Ovary (tissue), 3 donors: Measurements from ENCODE around the gene SNX9.

Source experiments
- CTCF ChIP-seq, 3 donors: fragments of 450-650 bp in 2 of 3; fragments of 200-600 bp in 1 of 3; IDR thresholded peaks; one replicate each; pipeline versions ENCODE4 v1.5.1 to v1.8.0; 2016 to 2022; ENCODE audit warnings: antibody characterized with exemption in 3 of 3, mild to moderate bottlenecking in 1 of 3
- EP300 ChIP-seq: sonication (generic); formaldehyde crosslinking; IDR thresholded peaks from one replicate; pipeline ENCODE4 v1.6.1; 2017; ENCODE audit warnings: antibody characterized with exemption
- POLR2A ChIP-seq: fragments of 450-650 bp; IDR thresholded peaks from one replicate; pipeline ENCODE4 v1.6.1; 2017; ENCODE audit warnings: antibody characterized with exemption, mild to moderate bottlenecking, moderate library complexity
- donor health status: DM: no; HTN: no; CAD: no.

GRCh38 chr6:157977176-157977804 is 154.2 kb downstream of the SNX9 start:
- TF ChIP-seq POLR2A (no peak), CTCF (IDR thresholded peaks at IDR 0.05) (no peak), EP300 (no peak)
